WTC11 (cell line): ENCODE results near the gene NBEA.

Source experiments
- FOXJ3 ChIP-seq: sonication (generic); formaldehyde crosslinking; IDR thresholded peaks from 2 replicates; pipeline ENCODE4 v1.9.0; 2021; ENCODE audit warnings: missing genetic modification reagents, mild to moderate bottlenecking, borderline replicate concordance
- GRHL2 ChIP-seq: fragments of 250-450 bp; sonication (Bioruptor Pico); IDR thresholded peaks from 2 replicates; pipeline ENCODE4 v1.8.0; 2022; ENCODE audit warnings: mild to moderate bottlenecking, moderate library complexity; ENCODE audit not compliant: insufficient replicate concordance, severe bottlenecking
- TF ChIP-seq, protein P1 (sequence below): sonication (generic); formaldehyde crosslinking; IDR thresholded peaks from 2 replicates; pipeline ENCODE4 v1.8.0; 2022; ENCODE audit warnings: mild to moderate bottlenecking, missing genetic modification reagents

GRCh38 chr13:35718084-35718483 is 776.0 kb downstream of the NBEA start:
- no peak for TF ChIP-seq FOXJ3 (CRISPR knock-in tag)
- TF ChIP-seq GRHL2 (CRISPR knock-in tag), result no peak
- TF ChIP-seq, protein P1, sequence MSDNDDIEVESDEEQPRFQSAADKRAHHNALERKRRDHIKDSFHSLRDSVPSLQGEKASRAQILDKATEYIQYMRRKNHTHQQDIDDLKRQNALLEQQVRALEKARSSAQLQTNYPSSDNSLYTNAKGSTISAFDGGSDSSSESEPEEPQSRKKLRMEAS, result no peak
